Measurements from ENCODE around the gene SLC10A7. TPM values are rescaled to one million over a fixed set of nuclear protein-coding genes. Genes with fewer than 3 reads are reported as not detected.
A peak's percentile ranks its signal among the peaks of the same experiment; 100 is the strongest.

Gene SLC10A7
- total and polyA plus RNA-seq, 2 of the 8 experiments (the other 6 are each of a cell fraction or from before 2014, with no cell fraction given) = 2.5 to 2.9 TPM

GRCh38 chr4:146521541-146522097, at the start of gene SLC10A7 (continued):
- TF ChIP-seq MAFK (IDR thresholded peaks at IDR 0.05; ENCODE audit: low read depth, low read length) (peak; percentile 85), HDAC6 (IDR thresholded peaks at IDR 0.05; ENCODE audit: low read depth, low read length) (no peak), EGR1 (IDR thresholded peaks at IDR 0.05; ENCODE audit: borderline replicate concordance, low read depth, low read length) (peak; percentile 45; the same call in 1 of the 2 replicates), E2F6 (IDR thresholded peaks at IDR 0.05) (no peak), FOSL1 (IDR thresholded peaks at IDR 0.05; ENCODE audit: insufficient read depth, low read depth, low read length) (no peak), ATF2 (IDR thresholded peaks at IDR 0.05; ENCODE audit: low read length) (0 out of 2 replicates have a peak, but pooled peaks have one; percentile 12), CHD7 (IDR thresholded peaks at IDR 0.05; ENCODE audit: insufficient replicate concordance, low read length) (peak; percentile 99), SP1 (IDR thresholded peaks at IDR 0.05; ENCODE audit: low read depth, low read length) (peak; percentile 43; the same call in 1 of the 2 replicates)
